H1 (cell line): ENCODE data around the gene FIZ1. TPM values are rescaled to one million over a fixed set of nuclear protein-coding genes. Genes with fewer than 3 reads are reported as not detected.

Experiments used
- ATF2 ChIP-seq: IDR thresholded peaks from 2 replicates; pipeline ENCODE4 v1.6.1; 2012; ENCODE audit warnings: low read length, inconsistent platforms
- BRCA1 ChIP-seq: IDR thresholded peaks from 2 replicates; pipeline ENCODE4 v1.6.1; 2012; ENCODE audit warnings: low read depth, low read length, improper control_type of control experiment
- CREB1 ChIP-seq: IDR thresholded peaks from 2 replicates; pipeline ENCODE4 v1.6.1; 2012; ENCODE audit warnings: inconsistent platforms
- KDM1A ChIP-seq: fragments of 200-600, 300-600 bp; sonication (generic); IDR thresholded peaks from 2 replicates; pipeline ENCODE4 v1.7.1; 2016; ENCODE audit warnings: mild to moderate bottlenecking, low read length, borderline replicate concordance
- NRF1 ChIP-seq: IDR thresholded peaks from 2 replicates; pipeline ENCODE4 v1.6.1; 2011; ENCODE audit warnings: mild to moderate bottlenecking, low read depth, low read length, improper control_type of control experiment
- TBP ChIP-seq: IDR thresholded peaks from 2 replicates; pipeline ENCODE4 v1.6.1; 2011; ENCODE audit warnings: low read depth, low read length, improper control_type of control experiment
- polyA plus RNA-seq, 7 experiments: library from polyadenylated mRNA; depleted of rRNA in 3 of 7; stranded (reverse) in 5 of 7; unstranded in 2 of 7; fragments of >200 nt in 5 of 7; fragments of 200-250 nt in 2 of 7; gene quantifications; 1 replicate in 5 of 7; 2 replicates in 1 of 7; 4 replicates in 1 of 7; pipeline versions ENCODE4 v1.2.1 to v1.2.3, GENCODE V29; 2011 to 2013; ENCODE audit warnings: missing spikeins in 2 of 7, mixed read lengths in 2 of 7
- total RNA-seq: library from RNA; stranded (reverse); fragmentation: NEBNext Ultra II Directional; extraction: Animal tissue kit (Norgen Biotek cat#: 25700); gene quantifications from 2 replicates; pipeline ENCODE4 v1.2.1, GENCODE V29; 2021
- TF ChIP-seq, protein P1 (sequence below): IDR thresholded peaks from 2 replicates; pipeline ENCODE4 v1.6.1; 2011; ENCODE audit warnings: low read length, improper control_type of control experiment

FIZ1 gene
- total and polyA plus RNA-seq, 2 of the 8 experiments (the other 6 are each of a cell fraction or from before 2014, with no cell fraction given) = 9.1 to 18.5 TPM

GRCh38 chr19:55549500-55550320 is 49.6 kb downstream of the FIZ1 start (continued):
- TF ChIP-seq NRF1 (no peak), BRCA1 (no peak), CREB1 (no peak), KDM1A (peak; percentile 48; the same call in 1 of the 2 replicates), ATF2 (no peak), TBP (no peak)
- TF ChIP-seq, protein P1, sequence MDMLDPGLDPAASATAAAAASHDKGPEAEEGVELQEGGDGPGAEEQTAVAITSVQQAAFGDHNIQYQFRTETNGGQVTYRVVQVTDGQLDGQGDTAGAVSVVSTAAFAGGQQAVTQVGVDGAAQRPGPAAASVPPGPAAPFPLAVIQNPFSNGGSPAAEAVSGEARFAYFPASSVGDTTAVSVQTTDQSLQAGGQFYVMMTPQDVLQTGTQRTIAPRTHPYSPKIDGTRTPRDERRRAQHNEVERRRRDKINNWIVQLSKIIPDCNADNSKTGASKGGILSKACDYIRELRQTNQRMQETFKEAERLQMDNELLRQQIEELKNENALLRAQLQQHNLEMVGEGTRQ = no peak
